HEK293 (cell line): ENCODE data around the gene PPM1J.

Source experiments
- HOXA7 ChIP-seq: sonication (generic); formaldehyde crosslinking; IDR thresholded peaks from 2 replicates; pipeline ENCODE4 v1.8.1; 2022; ENCODE audit warnings: missing genetic modification reagents, borderline replicate concordance
- YY1 ChIP-seq: fragments of 450-650 bp; formaldehyde crosslinking; IDR thresholded peaks from 2 replicates; pipeline ENCODE4 v1.5.1; 2018; ENCODE audit warnings: missing biosample characterization, missing genetic modification characterization
- ZBTB21 ChIP-seq: fragments of 450-650 bp; formaldehyde crosslinking; IDR thresholded peaks from 2 replicates; pipeline ENCODE4 v1.5.1; 2017; ENCODE audit warnings: missing biosample characterization, missing genetic modification characterization
- ZNF155 ChIP-seq: fragments of 450-650 bp; formaldehyde crosslinking; IDR thresholded peaks from 2 replicates; pipeline ENCODE4 v1.5.1; 2016; ENCODE audit warnings: missing biosample characterization, missing genetic modification characterization
- ZNF292 ChIP-seq: fragments of 450-650 bp; formaldehyde crosslinking; IDR thresholded peaks from 2 replicates; pipeline ENCODE4 v1.5.1; 2016; ENCODE audit warnings: low read depth, missing biosample characterization, missing genetic modification characterization, borderline replicate concordance
- TF ChIP-seq, protein P1 (sequence below): fragments of 450-650 bp; formaldehyde crosslinking; IDR thresholded peaks from 2 replicates; pipeline ENCODE4 v1.5.1; 2016; ENCODE audit warnings: missing biosample characterization, missing genetic modification characterization
- TF ChIP-seq, protein P2 (sequence below): fragments of 450-650 bp; formaldehyde crosslinking; IDR thresholded peaks from 2 replicates; pipeline ENCODE4 v1.5.1; 2016; ENCODE audit warnings: missing biosample characterization, missing genetic modification characterization
- TF ChIP-seq, protein P3 (sequence below): fragments of 450-650 bp; formaldehyde crosslinking; IDR thresholded peaks from 2 replicates; pipeline ENCODE4 v1.5.1; 2016; ENCODE audit warnings: missing biosample characterization, missing genetic modification characterization
- TF ChIP-seq, protein P4 (sequence below): fragments of 450-650 bp; formaldehyde crosslinking; IDR thresholded peaks from 2 replicates; pipeline ENCODE4 v1.5.1; 2016; ENCODE audit warnings: missing biosample characterization, missing genetic modification characterization

DNA sequence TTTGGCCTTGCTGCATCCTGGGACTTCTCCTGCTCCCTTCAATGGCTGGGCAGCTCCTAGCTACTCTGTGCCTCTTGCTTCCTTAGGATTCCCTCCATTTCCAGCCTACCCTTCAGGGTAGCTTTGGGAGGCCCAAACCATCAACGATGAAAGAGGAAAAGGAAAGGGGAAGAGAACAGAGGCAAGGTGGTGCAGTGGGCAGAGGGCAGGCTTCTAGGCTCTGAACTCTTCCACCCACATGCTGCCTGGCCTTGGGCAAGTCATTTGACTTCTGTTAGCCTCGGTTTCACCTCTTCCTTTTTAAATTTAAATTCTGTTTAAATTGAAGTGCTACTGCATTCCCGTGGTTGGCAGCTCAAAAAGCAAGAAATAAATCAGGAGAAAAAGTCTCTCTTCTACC lies 5.7 kb upstream of the PPM1J start:
- TF ChIP-seq, protein P1, sequence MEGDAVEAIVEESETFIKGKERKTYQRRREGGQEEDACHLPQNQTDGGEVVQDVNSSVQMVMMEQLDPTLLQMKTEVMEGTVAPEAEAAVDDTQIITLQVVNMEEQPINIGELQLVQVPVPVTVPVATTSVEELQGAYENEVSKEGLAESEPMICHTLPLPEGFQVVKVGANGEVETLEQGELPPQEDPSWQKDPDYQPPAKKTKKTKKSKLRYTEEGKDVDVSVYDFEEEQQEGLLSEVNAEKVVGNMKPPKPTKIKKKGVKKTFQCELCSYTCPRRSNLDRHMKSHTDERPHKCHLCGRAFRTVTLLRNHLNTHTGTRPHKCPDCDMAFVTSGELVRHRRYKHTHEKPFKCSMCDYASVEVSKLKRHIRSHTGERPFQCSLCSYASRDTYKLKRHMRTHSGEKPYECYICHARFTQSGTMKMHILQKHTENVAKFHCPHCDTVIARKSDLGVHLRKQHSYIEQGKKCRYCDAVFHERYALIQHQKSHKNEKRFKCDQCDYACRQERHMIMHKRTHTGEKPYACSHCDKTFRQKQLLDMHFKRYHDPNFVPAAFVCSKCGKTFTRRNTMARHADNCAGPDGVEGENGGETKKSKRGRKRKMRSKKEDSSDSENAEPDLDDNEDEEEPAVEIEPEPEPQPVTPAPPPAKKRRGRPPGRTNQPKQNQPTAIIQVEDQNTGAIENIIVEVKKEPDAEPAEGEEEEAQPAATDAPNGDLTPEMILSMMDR (tag by site-specific recombination), result no peak
- no peak for TF ChIP-seq ZNF155 (tag by site-specific recombination)
- TF ChIP-seq YY1 (tag by site-specific recombination), result no peak
- TF ChIP-seq, protein P2, sequence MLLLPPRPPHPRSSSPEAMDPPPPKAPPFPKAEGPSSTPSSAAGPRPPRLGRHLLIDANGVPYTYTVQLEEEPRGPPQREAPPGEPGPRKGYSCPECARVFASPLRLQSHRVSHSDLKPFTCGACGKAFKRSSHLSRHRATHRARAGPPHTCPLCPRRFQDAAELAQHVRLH, result no peak
- no peak for TF ChIP-seq HOXA7
- TF ChIP-seq, protein P3, sequence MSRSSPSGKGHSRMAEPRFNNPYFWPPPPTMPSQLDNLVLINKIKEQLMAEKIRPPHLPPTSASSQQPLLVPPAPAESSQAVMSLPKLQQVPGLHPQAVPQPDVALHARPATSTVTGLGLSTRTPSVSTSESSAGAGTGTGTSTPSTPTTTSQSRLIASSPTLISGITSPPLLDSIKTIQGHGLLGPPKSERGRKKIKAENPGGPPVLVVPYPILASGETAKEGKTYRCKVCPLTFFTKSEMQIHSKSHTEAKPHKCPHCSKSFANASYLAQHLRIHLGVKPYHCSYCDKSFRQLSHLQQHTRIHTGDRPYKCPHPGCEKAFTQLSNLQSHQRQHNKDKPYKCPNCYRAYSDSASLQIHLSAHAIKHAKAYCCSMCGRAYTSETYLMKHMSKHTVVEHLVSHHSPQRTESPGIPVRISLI (tag by site-specific recombination), result no peak
- TF ChIP-seq ZNF292 (tag by site-specific recombination), result no peak
- TF ChIP-seq, protein P4, sequence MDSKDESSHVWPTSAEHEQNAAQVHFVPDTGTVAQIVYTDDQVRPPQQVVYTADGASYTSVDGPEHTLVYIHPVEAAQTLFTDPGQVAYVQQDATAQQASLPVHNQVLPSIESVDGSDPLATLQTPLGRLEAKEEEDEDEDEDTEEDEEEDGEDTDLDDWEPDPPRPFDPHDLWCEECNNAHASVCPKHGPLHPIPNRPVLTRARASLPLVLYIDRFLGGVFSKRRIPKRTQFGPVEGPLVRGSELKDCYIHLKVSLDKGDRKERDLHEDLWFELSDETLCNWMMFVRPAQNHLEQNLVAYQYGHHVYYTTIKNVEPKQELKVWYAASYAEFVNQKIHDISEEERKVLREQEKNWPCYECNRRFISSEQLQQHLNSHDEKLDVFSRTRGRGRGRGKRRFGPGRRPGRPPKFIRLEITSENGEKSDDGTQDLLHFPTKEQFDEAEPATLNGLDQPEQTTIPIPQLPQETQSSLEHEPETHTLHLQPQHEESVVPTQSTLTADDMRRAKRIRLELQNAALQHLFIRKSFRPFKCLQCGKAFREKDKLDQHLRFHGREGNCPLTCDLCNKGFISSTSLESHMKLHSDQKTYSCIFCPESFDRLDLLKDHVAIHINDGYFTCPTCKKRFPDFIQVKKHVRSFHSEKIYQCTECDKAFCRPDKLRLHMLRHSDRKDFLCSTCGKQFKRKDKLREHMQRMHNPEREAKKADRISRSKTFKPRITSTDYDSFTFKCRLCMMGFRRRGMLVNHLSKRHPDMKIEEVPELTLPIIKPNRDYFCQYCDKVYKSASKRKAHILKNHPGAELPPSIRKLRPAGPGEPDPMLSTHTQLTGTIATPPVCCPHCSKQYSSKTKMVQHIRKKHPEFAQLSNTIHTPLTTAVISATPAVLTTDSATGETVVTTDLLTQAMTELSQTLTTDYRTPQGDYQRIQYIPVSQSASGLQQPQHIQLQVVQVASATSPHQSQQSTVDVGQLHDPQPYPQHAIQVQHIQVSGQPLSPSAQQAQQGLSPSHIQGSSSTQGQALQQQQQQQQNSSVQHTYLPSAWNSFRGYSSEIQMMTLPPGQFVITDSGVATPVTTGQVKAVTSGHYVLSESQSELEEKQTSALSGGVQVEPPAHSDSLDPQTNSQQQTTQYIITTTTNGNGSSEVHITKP (tag by site-specific recombination), result no peak
- TF ChIP-seq ZBTB21 (tag by site-specific recombination), result no peak
